Mesenchymal stem cell (in vitro differentiated cells and primary cell): Measurements from ENCODE around the gene TFPI2.

Experiments
- DNase-seq: peaks from one replicate; pipeline ENCODE4 v3.0.0-alpha.2; 2013
- H2AFZ ChIP-seq: one replicate; pipeline ENCODE4 v1.6.1; 2013; ENCODE audit warnings: low read depth, mild to moderate bottlenecking, control low read depth, inconsistent platforms, low read length, moderate library complexity
- H2AK5ac ChIP-seq: 2 replicates; pipeline ENCODE4 v1.6.1; 2013; ENCODE audit warnings: low read length, moderate library complexity, mild to moderate bottlenecking, inconsistent platforms; ENCODE audit not compliant: severe bottlenecking
- H2BK120ac ChIP-seq: one replicate; pipeline ENCODE4 v1.6.1; 2013; ENCODE audit warnings: low read depth, mild to moderate bottlenecking, inconsistent platforms, low read length, moderate library complexity
- H2BK12ac ChIP-seq, 2 experiments: one replicate each; pipeline ENCODE4 v1.6.1; 2013; ENCODE audit warnings: inconsistent platforms in 2 of 2, low read length in 2 of 2, mild to moderate bottlenecking in 2 of 2, moderate library complexity in 2 of 2, control low read depth in 1 of 2
- H2BK15ac ChIP-seq: one replicate; pipeline ENCODE4 v1.6.1; 2013; ENCODE audit warnings: mild to moderate bottlenecking, low read depth, inconsistent platforms; ENCODE audit not compliant: poor library complexity, severe bottlenecking
- H2BK5ac ChIP-seq: 2 replicates; pipeline ENCODE4 v1.6.1; 2013; ENCODE audit warnings: low read depth, mild to moderate bottlenecking, low read length, control low read depth, inconsistent platforms; ENCODE audit not compliant: poor library complexity, severe bottlenecking
- H3K14ac ChIP-seq, 2 experiments: one replicate each; pipeline ENCODE4 v1.6.1; 2013; ENCODE audit warnings: inconsistent platforms in 2 of 2, low read length in 2 of 2, control low read depth in 1 of 2, mild to moderate bottlenecking in 1 of 2, moderate library complexity in 1 of 2
- H3K18ac ChIP-seq, 2 experiments: one replicate each; pipeline ENCODE4 v1.6.1; 2013; ENCODE audit warnings: inconsistent platforms in 2 of 2, low read length in 2 of 2, control low read depth in 1 of 2, low read depth in 1 of 2, mild to moderate bottlenecking in 1 of 2
- H3K23ac ChIP-seq, 2 experiments: one replicate each; pipeline ENCODE4 v1.6.1; 2013; ENCODE audit warnings: inconsistent platforms in 2 of 2, low read length in 2 of 2, mild to moderate bottlenecking in 2 of 2, moderate library complexity in 2 of 2, control low read depth in 1 of 2
- H3K27ac ChIP-seq: 2 replicates; pipeline ENCODE4 v1.5.1; 2013; ENCODE audit warnings: mild to moderate bottlenecking, moderate library complexity, low read length, control low read depth, inconsistent platforms; ENCODE audit not compliant: poor library complexity, severe bottlenecking
- H3K27me3 ChIP-seq, 2 experiments: 2 replicates each; pipeline versions ENCODE4 v1.6.1 to v1.7.0; 2013; ENCODE audit warnings: low read length in 2 of 2, mild to moderate bottlenecking in 2 of 2, moderate library complexity in 2 of 2, control low read depth in 1 of 2, inconsistent platforms in 1 of 2; ENCODE audit not compliant: control insufficient read depth in 1 of 2, insufficient read depth in 1 of 2
- H3K36me3 ChIP-seq, 2 experiments: 2 replicates each; pipeline versions ENCODE4 v1.6.1 to v1.7.0; 2013; ENCODE audit warnings: low read length in 2 of 2, control low read depth in 1 of 2, inconsistent platforms in 1 of 2, low read depth in 1 of 2, mild to moderate bottlenecking in 1 of 2; ENCODE audit not compliant: insufficient read depth in 2 of 2, control insufficient read depth in 1 of 2
- H3K4ac ChIP-seq, 2 experiments: one replicate each; pipeline ENCODE4 v1.6.1; 2013; ENCODE audit warnings: inconsistent platforms in 2 of 2, low read length in 2 of 2, mild to moderate bottlenecking in 2 of 2, moderate library complexity in 2 of 2, control low read depth in 1 of 2, low read depth in 1 of 2
- H3K4me1 ChIP-seq: 2 replicates; pipeline ENCODE4 v1.6.1; 2013; ENCODE audit warnings: low read depth, low read length, control low read depth; ENCODE audit not compliant: control insufficient read depth, insufficient read depth
- H3K4me2 ChIP-seq: 2 replicates; pipeline ENCODE4 v1.6.1; 2013; ENCODE audit warnings: low read length, mild to moderate bottlenecking, inconsistent platforms; ENCODE audit not compliant: poor library complexity, severe bottlenecking
- H3K4me3 ChIP-seq, 2 experiments: 2 replicates each; pipeline versions ENCODE4 v1.5.1 to v1.7.0; 2013; ENCODE audit warnings: low read length in 2 of 2, mild to moderate bottlenecking in 2 of 2, control low read depth in 1 of 2, low read depth in 1 of 2; ENCODE audit not compliant: insufficient read depth in 1 of 2
- H3K79me1 ChIP-seq: replicated peaks from 2 replicates; pipeline ENCODE4 v1.6.1; 2013; ENCODE audit warnings: mild to moderate bottlenecking, control low read depth, low read length, inconsistent platforms; ENCODE audit not compliant: poor library complexity, severe bottlenecking
- H3K9ac ChIP-seq: 2 replicates; pipeline ENCODE4 v1.7.0; 2013; ENCODE audit warnings: mild to moderate bottlenecking, low read length, moderate library complexity
- H3K9me3 ChIP-seq: 2 replicates; pipeline ENCODE4 v1.7.0; 2013; ENCODE audit warnings: mild to moderate bottlenecking, low read length; ENCODE audit not compliant: control insufficient read depth
- H4K8ac ChIP-seq: one replicate; pipeline ENCODE4 v1.6.1; 2013; ENCODE audit warnings: inconsistent platforms, mild to moderate bottlenecking, low read length, moderate library complexity
- H4K91ac ChIP-seq: one replicate; pipeline ENCODE4 v1.6.1; 2013; ENCODE audit warnings: mild to moderate bottlenecking, low read length, inconsistent platforms
- WGBS: methylation state at CpG from one replicate; pipeline ENCODE4 v1.1.7; 2013; ENCODE audit warnings: mixed read lengths; 5-methylcytosine and 5-hydroxymethylcytosine counted together

The TFPI2 gene

GRCh38 chr7:93933156-93933555 lies 42.6 kb upstream of the TFPI2 start:
- Histone ChIP-seq H3K9ac (no peak overlapping the region), H2BK5ac (no peak overlapping the region), H3K9me3 (no peaks in the 10 kb centered on the region), H3K36me3 (no peaks in the 10 kb centered on the region), H2BK15ac (no peak overlapping the region), H4K91ac (no peak overlapping the region), H3K4ac (no peak overlapping the region), H3K14ac (no peak overlapping the region), H3K4me2 (no peak overlapping the region), H3K18ac (no peak overlapping the region), H2BK120ac (no peak overlapping the region), H3K79me1 (no peaks in the 10 kb centered on the region), H4K8ac (no peak overlapping the region), H3K4me3 (no peak overlapping the region), H3K4me1 (no peaks in the 10 kb centered on the region), H3K27ac (no peak overlapping the region), H2AK5ac (no peak overlapping the region), H2AFZ (no peak overlapping the region), H3K27me3 (no peaks in the 10 kb centered on the region), H3K23ac (no peak overlapping the region), H2BK12ac (no peak overlapping the region)
- WGBS, result 95% methylated on average over 3 of the region's 3 CpGs
- DNase-seq, result no peak

- Histone ChIP-seq H3K18ac (no peak overlapping the region), H2AFZ (no peak overlapping the region), H3K14ac (no peak overlapping the region), H2BK120ac (no peak overlapping the region), H3K4me2 (no peak overlapping the region), H3K4me3 (no peak overlapping the region), H3K79me1 (peaks cover 7% of the 10 kb centered on the region), H3K9ac (no peak overlapping the region), H2BK12ac (no peak overlapping the region), H3K27me3 (no peaks in the 10 kb centered on the region), H4K8ac (no peak overlapping the region), H3K4me1 (no peaks in the 10 kb centered on the region), H3K23ac (no peak overlapping the region), H2AK5ac (no peak overlapping the region), H3K36me3 (peaks cover 3 to 15% of the 10 kb centered on the region in 2 experiments), H2BK5ac (no peak overlapping the region), H3K27ac (no peak overlapping the region), H2BK15ac (no peak overlapping the region), H4K91ac (no peak overlapping the region), H3K9me3 (no peaks in the 10 kb centered on the region), H3K4ac (no peak overlapping the region)
- 100% methylated on average over 1 of the region's 3 CpGs for whole genome bisulfite sequencing
- no peak for DNase-seq
Observed at GRCh38 chr7:93931655-93932054, 41.1 kb upstream of the TFPI2 start.

GRCh38 chr7:93927585-93927984 lies 37.0 kb upstream of the TFPI2 start:
- no peak overlapping the region for H3K18ac ChIP-seq
- no peak overlapping the region for H2BK15ac ChIP-seq
- H3K9ac ChIP-seq, result no peak overlapping the region
- H2AFZ ChIP-seq, result no peak overlapping the region
- H3K4me1 ChIP-seq, result peaks cover 1% of the 10 kb centered on the region
- peaks cover 8% of the 10 kb centered on the region for H3K79me1 ChIP-seq
- no peak overlapping the region for H3K4me2 ChIP-seq
- no peak for DNase-seq
- H3K27me3 ChIP-seq, result no peaks in the 10 kb centered on the region
- no peak overlapping the region for H3K4me3 ChIP-seq
- no peak overlapping the region for H3K23ac ChIP-seq
- H3K9me3 ChIP-seq, result no peaks in the 10 kb centered on the region
- no peak overlapping the region for H2BK120ac ChIP-seq
- H3K36me3 ChIP-seq, result peaks cover 6 to 23% of the 10 kb centered on the region in 2 experiments
- H2AK5ac ChIP-seq, result no peak overlapping the region
- H3K27ac ChIP-seq, result no peak overlapping the region
- H3K4ac ChIP-seq, result no peak overlapping the region
- H2BK12ac ChIP-seq, result no peak overlapping the region
- no peak overlapping the region for H2BK5ac ChIP-seq
- H4K91ac ChIP-seq, result no peak overlapping the region
- H4K8ac ChIP-seq, result no peak overlapping the region
- WGBS, result 88% methylated on average over 3 of the region's 3 CpGs
- no peak overlapping the region for H3K14ac ChIP-seq

GRCh38 chr7:93926800-93927199 lies 36.2 kb upstream of the TFPI2 start:
- H4K8ac ChIP-seq, result no peak overlapping the region
- H3K79me1 ChIP-seq, result peaks cover 8% of the 10 kb centered on the region
- no peak overlapping the region for H2BK12ac ChIP-seq
- no peak overlapping the region for H2AK5ac ChIP-seq
- peak overlapping the region in 1 of 2 experiments; percentile 18 for H3K18ac ChIP-seq
- peaks cover 6 to 23% of the 10 kb centered on the region in 2 experiments for H3K36me3 ChIP-seq
- no peak overlapping the region for H2BK15ac ChIP-seq
- no peak overlapping the region for H3K4me2 ChIP-seq
- no peak overlapping the region for H3K23ac ChIP-seq
- DNase-seq, result no peak
- WGBS, result 100% methylated on average over 1 of the region's 1 CpG
- no peak overlapping the region for H4K91ac ChIP-seq
- H2BK5ac ChIP-seq, result no peak overlapping the region
- no peak overlapping the region for H2BK120ac ChIP-seq
- H3K4ac ChIP-seq, result no peak overlapping the region
- no peak overlapping the region for H2AFZ ChIP-seq
- peaks cover 1% of the 10 kb centered on the region for H3K4me1 ChIP-seq
- H3K14ac ChIP-seq, result no peak overlapping the region
- H3K27ac ChIP-seq, result no peak overlapping the region
- no peaks in the 10 kb centered on the region for H3K9me3 ChIP-seq
- no peak overlapping the region for H3K4me3 ChIP-seq
- no peaks in the 10 kb centered on the region for H3K27me3 ChIP-seq
- no peak overlapping the region for H3K9ac ChIP-seq
